ENCODE results near the gene CLDN4.
A peak's percentile ranks its signal among the peaks of the same experiment; 100 is the strongest.
"Not testable (repeated sequence)": the region's sequence is repeated elsewhere in the genome, so short reads cannot be mapped to it uniquely, and the experiment has no call there.

The CLDN4 gene

GRCh38 chr7:73809467-73809951 lies 21.3 kb upstream of the CLDN4 start:
- Histone ChIP-seq H3K27me3 (ENCODE audit: low read depth, low read length) (no peaks in the 10 kb centered on the region), H3K9me3 (ENCODE audit: control insufficient read depth in 1 of 2, low read length in 2 of 2) (no peaks in the 10 kb centered on the region), H3K27ac (ENCODE audit: low read length) (no peak overlapping the region), H3K4me1 (ENCODE audit: control insufficient read depth in 1 of 2, insufficient read depth in 2 of 2, low read length in 2 of 2) (no peaks in the 10 kb centered on the region), H3K4me3 (ENCODE audit: low read depth in 1 of 2, low read length in 2 of 2) (no peak overlapping the region), H3K36me3 (ENCODE audit: control insufficient read depth in 1 of 2, insufficient read depth in 2 of 2, low read length in 2 of 2) (no peaks in the 10 kb centered on the region)

GRCh38 chr7:73810998-73811360 lies 19.8 kb upstream of the CLDN4 start:
- Histone ChIP-seq H3K36me3 (ENCODE audit: control insufficient read depth in 1 of 2, insufficient read depth in 2 of 2, low read length in 2 of 2) (no peaks in the 10 kb centered on the region), H3K27me3 (ENCODE audit: low read depth, low read length) (no peaks in the 10 kb centered on the region), H3K9me3 (ENCODE audit: control insufficient read depth in 1 of 2, low read length in 2 of 2) (no peaks in the 10 kb centered on the region), H3K4me3 (ENCODE audit: low read depth in 1 of 2, low read length in 2 of 2) (no peak overlapping the region), H3K4me1 (ENCODE audit: control insufficient read depth in 1 of 2, insufficient read depth in 2 of 2, low read length in 2 of 2) (no peaks in the 10 kb centered on the region), H3K27ac (ENCODE audit: low read length) (no peak overlapping the region)

- Histone ChIP-seq H3K4me3 (ENCODE audit: low read depth in 1 of 2, low read length in 2 of 2) (no peak overlapping the region), H3K4me1 (ENCODE audit: control insufficient read depth in 1 of 2, insufficient read depth in 2 of 2, low read length in 2 of 2) (no peaks in the 10 kb centered on the region), H3K27me3 (ENCODE audit: low read depth, low read length) (no peaks in the 10 kb centered on the region), H3K9me3 (ENCODE audit: control insufficient read depth in 1 of 2, low read length in 2 of 2) (no peaks in the 10 kb centered on the region), H3K27ac (ENCODE audit: low read length) (no peak overlapping the region), H3K36me3 (ENCODE audit: control insufficient read depth in 1 of 2, insufficient read depth in 2 of 2, low read length in 2 of 2) (no peaks in the 10 kb centered on the region)
Measured at GRCh38 chr7:73811760-73812168, 19.0 kb upstream of the CLDN4 start.

GRCh38 chr7:73812996-73813395 lies 17.8 kb upstream of the CLDN4 start:
- H3K4me1 ChIP-seq (ENCODE audit: control insufficient read depth in 1 of 2, insufficient read depth in 2 of 2, low read length in 2 of 2): no peaks in the 10 kb centered on the region
- H3K36me3 ChIP-seq (ENCODE audit: control insufficient read depth in 1 of 2, insufficient read depth in 2 of 2, low read length in 2 of 2): no peaks in the 10 kb centered on the region
- no peaks in the 10 kb centered on the region for H3K9me3 ChIP-seq (ENCODE audit: control insufficient read depth in 1 of 2, low read length in 2 of 2)
- no peak overlapping the region for H3K27ac ChIP-seq (ENCODE audit: low read length)
- no peaks in the 10 kb centered on the region for H3K27me3 ChIP-seq (ENCODE audit: low read depth, low read length)
- H3K4me3 ChIP-seq (ENCODE audit: low read depth in 1 of 2, low read length in 2 of 2): no peak overlapping the region

GRCh38 chr7:73815436-73815835 lies 15.4 kb upstream of the CLDN4 start:
- no peaks in the 10 kb centered on the region for H3K4me1 ChIP-seq (ENCODE audit: control insufficient read depth in 1 of 2, insufficient read depth in 2 of 2, low read length in 2 of 2)
- H3K9me3 ChIP-seq (ENCODE audit: control insufficient read depth in 1 of 2, low read length in 2 of 2): no peaks in the 10 kb centered on the region
- no peaks in the 10 kb centered on the region for H3K27me3 ChIP-seq (ENCODE audit: low read depth, low read length)
- H3K36me3 ChIP-seq (ENCODE audit: control insufficient read depth in 1 of 2, insufficient read depth in 2 of 2, low read length in 2 of 2): no peaks in the 10 kb centered on the region
- no peak overlapping the region for H3K4me3 ChIP-seq (ENCODE audit: low read depth in 1 of 2, low read length in 2 of 2)
- H3K27ac ChIP-seq (ENCODE audit: low read length): no peak overlapping the region

GRCh38 chr7:73817121-73817520 lies 13.7 kb upstream of the CLDN4 start:
- Histone ChIP-seq H3K36me3 (ENCODE audit: control insufficient read depth in 1 of 2, insufficient read depth in 2 of 2, low read length in 2 of 2) (no peaks in the 10 kb centered on the region), H3K27ac (ENCODE audit: low read length) (no peak overlapping the region)

GRCh38 chr7:73820013-73820412 lies 10.8 kb upstream of the CLDN4 start:
- Histone ChIP-seq H3K36me3 (ENCODE audit: control insufficient read depth in 1 of 2, insufficient read depth in 2 of 2, low read length in 2 of 2) (no peaks in the 10 kb centered on the region), H3K27me3 (ENCODE audit: low read depth, low read length) (no peaks in the 10 kb centered on the region), H3K4me1 (ENCODE audit: control insufficient read depth in 1 of 2, insufficient read depth in 2 of 2, low read length in 2 of 2) (no peaks in the 10 kb centered on the region), H3K27ac (ENCODE audit: low read length) (no peak overlapping the region), H3K4me3 (ENCODE audit: low read depth in 1 of 2, low read length in 2 of 2) (no peak overlapping the region), H3K9me3 (ENCODE audit: control insufficient read depth in 1 of 2, low read length in 2 of 2) (no peaks in the 10 kb centered on the region)

More at GRCh38 chr7:73817121-73817520, 13.7 kb upstream of the CLDN4 start:
- H3K27me3 ChIP-seq (ENCODE audit: low read depth, low read length): no peaks in the 10 kb centered on the region
- H3K4me1 ChIP-seq (ENCODE audit: control insufficient read depth in 1 of 2, insufficient read depth in 2 of 2, low read length in 2 of 2): no peaks in the 10 kb centered on the region
- no peak overlapping the region for H3K4me3 ChIP-seq (ENCODE audit: low read depth in 1 of 2, low read length in 2 of 2)
- no peaks in the 10 kb centered on the region for H3K9me3 ChIP-seq (ENCODE audit: control insufficient read depth in 1 of 2, low read length in 2 of 2)

- H3K4me1 ChIP-seq (ENCODE audit: control insufficient read depth in 1 of 2, insufficient read depth in 2 of 2, low read length in 2 of 2); H3K4me3 ChIP-seq (ENCODE audit: low read depth in 1 of 2, low read length in 2 of 2); H3K27me3 ChIP-seq (ENCODE audit: low read depth, low read length); H3K27ac ChIP-seq (ENCODE audit: low read length); H3K9me3 ChIP-seq (ENCODE audit: control insufficient read depth in 1 of 2, low read length in 2 of 2); H3K36me3 ChIP-seq (ENCODE audit: control insufficient read depth in 1 of 2, insufficient read depth in 2 of 2, low read length in 2 of 2): not testable (repeated sequence)
Measured at GRCh38 chr7:73821597-73822285, 9.1 kb upstream of the CLDN4 start.

GRCh38 chr7:73822319-73823173 lies 8.2 kb upstream of the CLDN4 start:
- H3K36me3 ChIP-seq (ENCODE audit: control insufficient read depth in 1 of 2, insufficient read depth in 2 of 2, low read length in 2 of 2): no peaks in the 10 kb centered on the region
- no peaks in the 10 kb centered on the region for H3K9me3 ChIP-seq (ENCODE audit: control insufficient read depth in 1 of 2, low read length in 2 of 2)
- H3K4me3 ChIP-seq (ENCODE audit: low read depth in 1 of 2, low read length in 2 of 2): no peak overlapping the region
- H3K27ac ChIP-seq (ENCODE audit: low read length): peak overlapping the region; percentile 20
- peaks cover 4 to 5% of the 10 kb centered on the region in 2 donors for H3K4me1 ChIP-seq (ENCODE audit: control insufficient read depth in 1 of 2, insufficient read depth in 2 of 2, low read length in 2 of 2)
- H3K27me3 ChIP-seq (ENCODE audit: low read depth, low read length): no peaks in the 10 kb centered on the region

- no peak overlapping the region for H3K27ac ChIP-seq (ENCODE audit: low read length)
- H3K27me3 ChIP-seq (ENCODE audit: low read depth, low read length): no peaks in the 10 kb centered on the region
- H3K4me3 ChIP-seq (ENCODE audit: low read depth in 1 of 2, low read length in 2 of 2): no peak overlapping the region
- peaks cover 6 to 7% of the 10 kb centered on the region in 2 donors for H3K4me1 ChIP-seq (ENCODE audit: control insufficient read depth in 1 of 2, insufficient read depth in 2 of 2, low read length in 2 of 2)
- H3K36me3 ChIP-seq (ENCODE audit: control insufficient read depth in 1 of 2, insufficient read depth in 2 of 2, low read length in 2 of 2): no peaks in the 10 kb centered on the region
- H3K9me3 ChIP-seq (ENCODE audit: control insufficient read depth in 1 of 2, low read length in 2 of 2): no peaks in the 10 kb centered on the region
Measured at GRCh38 chr7:73823257-73823656, 7.5 kb upstream of the CLDN4 start.

- Histone ChIP-seq H3K4me3 (ENCODE audit: low read depth in 1 of 2, low read length in 2 of 2) (no peak overlapping the region), H3K9me3 (ENCODE audit: control insufficient read depth in 1 of 2, low read length in 2 of 2) (no peaks in the 10 kb centered on the region), H3K36me3 (ENCODE audit: control insufficient read depth in 1 of 2, insufficient read depth in 2 of 2, low read length in 2 of 2) (no peaks in the 10 kb centered on the region), H3K27me3 (ENCODE audit: low read depth, low read length) (no peaks in the 10 kb centered on the region), H3K27ac (ENCODE audit: low read length) (no peak overlapping the region), H3K4me1 (ENCODE audit: control insufficient read depth in 1 of 2, insufficient read depth in 2 of 2, low read length in 2 of 2) (peaks cover 6 to 7% of the 10 kb centered on the region in 2 donors)
Measured at GRCh38 chr7:73823873-73824592, 6.8 kb upstream of the CLDN4 start.
